PC-3 (cell line): ENCODE results near the gene ZNF544. TPM values are rescaled to one million over a fixed set of nuclear protein-coding genes. Genes with fewer than 3 reads are reported as not detected.

Experiments used
- ATAC-seq: fragments of 200-7000 bp; cut with Tn5 transposase; 2 replicates; pipeline ENCODE4 v1.9.1; 2020; ENCODE audit warnings: mild to moderate bottlenecking, moderate library complexity
- BruUV-seq: library from RNA; stranded (reverse); fragments of 400-500 nt; replicated peaks from 2 replicates; lab custom pipeline; 2021; lab: Mats Ljungman, UMichigan
- CTCF ChIA-PET: fragments of 300-600 bp; sonication (Branson Sonifier 250); formaldehyde crosslinking; loops from one replicate; lab custom pipeline; 2022; ENCODE audit warnings: antibody characterized with exemption; lab: Charles Lee
- POLR2A ChIA-PET: fragments of 300-600 bp; sonication (Branson Sonifier 250); formaldehyde crosslinking; loops from one replicate; lab custom pipeline; 2022; ENCODE audit warnings: antibody characterized with exemption; ENCODE audit not compliant: unreplicated experiment; lab: Charles Lee
- DNase-seq: peaks from one replicate; pipeline ENCODE4 v3.0.0-alpha.2; 2015
- H2AFZ ChIP-seq: fragments of 300-600 bp; sonication (generic); 2 replicates; pipeline ENCODE4 v1.6.0; 2016; ENCODE audit warnings: antibody characterized with exemption, low read length
- H3F3A ChIP-seq: fragments of 300-600 bp; sonication (generic); one replicate; pipeline ENCODE4 v1.6.0; 2017; ENCODE audit warnings: antibody characterized with exemption, low read length, control low read depth, mild to moderate bottlenecking; ENCODE audit not compliant: unreplicated experiment
- H3K27ac ChIP-seq: fragments of 300-600 bp; sonication (generic); 2 replicates; pipeline ENCODE4 v1.5.1; 2016; ENCODE audit warnings: mild to moderate bottlenecking, low read length
- H3K27me3 ChIP-seq: fragments of 300-600 bp; sonication (generic); 2 replicates; pipeline ENCODE4 v1.6.1; 2016; ENCODE audit warnings: low read length, mixed read lengths
- H3K36me3 ChIP-seq: fragments of 300-600 bp; sonication (generic); 2 replicates; pipeline ENCODE4 v1.6.1; 2016; ENCODE audit warnings: low read depth, mixed run types, low read length, mixed read lengths
- H3K4me1 ChIP-seq: fragments of 300-600 bp; sonication (generic); 2 replicates; pipeline ENCODE4 v1.5.1; 2016; ENCODE audit warnings: low read length; ENCODE audit not compliant: insufficient read depth
- H3K4me2 ChIP-seq: fragments of 300-600 bp; sonication (generic); 2 replicates; pipeline ENCODE4 v1.6.0; 2016; ENCODE audit warnings: low read length
- H3K4me3 ChIP-seq: fragments of 300-600 bp; sonication (generic); 2 replicates; pipeline ENCODE4 v1.5.1; 2016; ENCODE audit warnings: mild to moderate bottlenecking, low read length, mixed read lengths
- H3K79me2 ChIP-seq: fragments of 300-600 bp; sonication (generic); 2 replicates; pipeline ENCODE4 v1.6.1; 2017; ENCODE audit warnings: low read length, mixed read lengths
- H3K9ac ChIP-seq: fragments of 300-600 bp; sonication (generic); 2 replicates; pipeline ENCODE4 v1.6.0; 2016; ENCODE audit warnings: mild to moderate bottlenecking, low read length
- H3K9me2 ChIP-seq: fragments of 300-600 bp; sonication (generic); replicated peaks from 2 replicates; pipeline ENCODE4 v1.6.1; 2016; ENCODE audit warnings: mixed run types, low read length, mixed read lengths
- H3K9me3 ChIP-seq: fragments of 300-600 bp; sonication (generic); 2 replicates; pipeline ENCODE4 v1.6.1; 2016; ENCODE audit warnings: low read length, mixed read lengths
- H4K20me1 ChIP-seq: fragments of 300-600 bp; sonication (generic); 2 replicates; pipeline ENCODE4 v1.6.1; 2016; ENCODE audit warnings: low read length, mixed read lengths
- CTCF ChIP-seq: fragments of 300-600 bp; sonication (generic); conservative IDR thresholded peaks from 2 replicates; pipeline ENCODE4 v1.5.1; 2017; ENCODE audit warnings: antibody characterized with exemption, low read depth, mild to moderate bottlenecking, low read length
- EZH2 ChIP-seq: fragments of 300-600 bp; sonication (generic); IDR thresholded peaks from one replicate; pipeline ENCODE4 v1.6.1; 2017; ENCODE audit warnings: antibody characterized with exemption, mild to moderate bottlenecking, low read length; ENCODE audit not compliant: unreplicated experiment
- EZH2phosphoT487 ChIP-seq: fragments of 300-600 bp; sonication (generic); IDR thresholded peaks from 2 replicates; pipeline ENCODE4 v1.6.1; 2018; ENCODE audit warnings: mild to moderate bottlenecking, antibody characterized with exemption, low read length, borderline replicate concordance
- intact Hi-C: fragments of 100-400 bp; cut with micrococcal nuclease; formaldehyde crosslinking; loops from 2 replicates; pipeline ENCODE4 v1.9.0; 2023
- total RNA-seq: library from RNA; depleted of rRNA; stranded (reverse); fragments of >200 nt; gene quantifications from 2 replicates; pipeline ENCODE4 v1.2.3, GENCODE V29; 2014

Gene ZNF544
- total RNA-seq, 1 experiment from 2014 or later: 115 TPM

GRCh38 chr19:58261968-58262921, 33.5 kb downstream of the ZNF544 start:
- Histone ChIP-seq H3F3A (no peaks in the 10 kb centered on the region), H3K4me1 (no peaks in the 10 kb centered on the region), H3K36me3 (peaks cover 92% of the 10 kb centered on the region), H3K27ac (no peak overlapping the region), H3K9ac (no peak overlapping the region), H4K20me1 (no peaks in the 10 kb centered on the region), H3K4me3 (peak overlapping the region; percentile 29; the same call in 1 of the 2 replicates), H3K79me2 (no peaks in the 10 kb centered on the region), H3K27me3 (no peaks in the 10 kb centered on the region), H2AFZ (no peak overlapping the region), H3K9me3 (peaks cover 88% of the 10 kb centered on the region), H3K4me2 (no peak overlapping the region), H3K9me2 (no peaks in the 10 kb centered on the region)
- DNase-seq (peak; percentile 29), ATAC-seq (no peak)
- ChIA-PET POLR2A (no interaction called here), CTCF (no interaction called here)
- TF ChIP-seq EZH2: no peak
- TF ChIP-seq CTCF: no peak
- no peak for TF ChIP-seq EZH2phosphoT487
- no TSS peak for BruUV-seq
- intact Hi-C loops: no loop called here

- H4K20me1 ChIP-seq: no peaks in the 10 kb centered on the region
- POLR2A ChIA-PET: no interaction called here
- H3K4me3 ChIP-seq: peak overlapping the region; percentile 29; the same call in 1 of the 2 replicates
- ATAC-seq: no peak
- H3K4me1 ChIP-seq: no peaks in the 10 kb centered on the region
- intact Hi-C loops: no loop called here
- peaks cover 88% of the 10 kb centered on the region for H3K36me3 ChIP-seq
- CTCF ChIA-PET: no interaction called here
- H2AFZ ChIP-seq: no peak overlapping the region
- TSS peak; percentile 23 for BruUV-seq
- H3K9ac ChIP-seq: no peak overlapping the region
- no peaks in the 10 kb centered on the region for H3K27me3 ChIP-seq
- no peak for DNase-seq
- H3K9me3 ChIP-seq: peaks cover 83% of the 10 kb centered on the region
- H3K79me2 ChIP-seq: no peaks in the 10 kb centered on the region
- H3K4me2 ChIP-seq: no peak overlapping the region
- no peaks in the 10 kb centered on the region for H3K9me2 ChIP-seq
- TF ChIP-seq CTCF: no peak
- no peak for TF ChIP-seq EZH2
- TF ChIP-seq EZH2phosphoT487: no peak
- no peaks in the 10 kb centered on the region for H3F3A ChIP-seq
- no peak overlapping the region for H3K27ac ChIP-seq
Observed at GRCh38 chr19:58262922-58263296, 34.2 kb downstream of the ZNF544 start.

GRCh38 chr19:58265100-58265499, 36.4 kb downstream of the ZNF544 start:
- Histone ChIP-seq H3K9me3 (peaks cover 73% of the 10 kb centered on the region), H3K27ac (no peak overlapping the region), H3K4me3 (no peak overlapping the region), H3F3A (no peaks in the 10 kb centered on the region), H3K36me3 (peaks cover 72% of the 10 kb centered on the region), H3K4me2 (no peak overlapping the region), H3K27me3 (no peaks in the 10 kb centered on the region), H3K9ac (no peak overlapping the region), H2AFZ (no peak overlapping the region), H3K4me1 (no peaks in the 10 kb centered on the region), H4K20me1 (no peaks in the 10 kb centered on the region), H3K9me2 (no peaks in the 10 kb centered on the region), H3K79me2 (no peaks in the 10 kb centered on the region)
- POLR2A ChIA-PET: no interaction called here
- CTCF ChIA-PET: no interaction called here
- intact Hi-C loops: no loop called here
- ATAC-seq: no peak
- TF ChIP-seq CTCF: no peak
- TF ChIP-seq EZH2: no peak
- no peak for DNase-seq
- no TSS peak for BruUV-seq
